ENCODE data around the gene IMP4. TPM values are rescaled to one million over a fixed set of nuclear protein-coding genes. Genes with fewer than 3 reads are reported as not detected.

IMP4 gene
- total and polyA plus RNA-seq, 2 donors (not counting 3 experiments of a cell fraction or from before 2014, with no cell fraction given): 74.0 to 149 TPM

DNA sequence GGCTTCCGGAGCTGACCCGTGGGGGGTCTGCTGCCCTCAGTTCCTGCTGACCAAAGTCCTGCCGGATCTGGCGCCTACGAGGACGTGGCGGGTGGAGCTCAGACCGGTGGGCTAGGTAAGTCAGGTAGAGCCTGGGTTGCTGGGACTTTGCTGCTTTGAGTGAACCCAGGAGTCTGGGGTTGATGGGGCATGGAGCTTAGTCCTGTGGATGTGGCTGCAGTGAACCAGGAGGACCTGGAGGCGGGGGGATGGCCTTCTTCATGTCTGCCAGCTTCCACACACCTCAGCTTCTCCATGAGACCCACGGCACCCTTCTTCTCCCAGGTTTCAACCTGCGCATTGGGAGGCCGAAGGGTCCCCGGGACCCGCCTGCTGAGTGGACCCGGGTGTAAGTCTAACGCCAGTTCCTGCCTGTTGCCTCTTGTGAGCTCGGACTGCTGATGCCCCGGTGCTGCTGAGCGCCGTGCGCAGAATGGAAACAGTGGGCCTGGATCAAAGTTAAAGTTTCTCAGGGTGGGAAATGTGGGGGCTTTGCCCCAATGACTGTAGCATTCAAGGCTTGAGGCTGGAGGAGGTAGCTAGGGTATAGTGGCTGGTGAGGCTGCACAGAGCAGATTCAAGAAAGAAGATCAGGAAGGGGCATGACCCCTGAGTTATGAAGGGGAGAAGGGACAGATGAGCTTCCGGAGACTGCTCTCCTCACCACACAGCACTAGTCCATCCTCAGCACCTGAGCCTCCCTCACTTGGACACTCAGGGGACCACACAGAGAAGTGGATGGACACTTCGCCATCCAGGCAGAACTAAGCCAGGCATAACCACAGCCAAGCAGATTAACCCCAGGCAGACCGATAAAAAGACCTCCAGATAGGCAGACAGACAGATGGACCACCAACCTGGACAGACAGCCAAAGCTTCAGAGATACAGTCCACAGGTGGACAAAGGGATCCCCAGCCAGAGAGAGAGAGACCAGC lies 30.4 kb downstream of the IMP4 start:
- Histone ChIP-seq H3K27me3 (ENCODE audit: control insufficient read depth in 2 of 2, insufficient read depth in 2 of 2, low read length in 2 of 2) (no peaks in the 10 kb centered on the region), H3K36me3 (ENCODE audit: control insufficient read depth in 2 of 2, extremely low read depth in 1 of 2, insufficient read depth in 2 of 2, low read length in 2 of 2) (no peaks in the 10 kb centered on the region), H3K9me3 (replicated peaks; ENCODE audit: control insufficient read depth, insufficient read depth, low read length) (no peaks in the 10 kb centered on the region), H3K27ac (ENCODE audit: insufficient read depth, low read depth, low read length) (peak overlapping the region; percentile 76), H3K9me1 (replicated peaks; ENCODE audit: control insufficient read depth, extremely low read depth, insufficient read depth, low read length) (no peaks in the 10 kb centered on the region), H3K9ac (replicated peaks; ENCODE audit: extremely low read depth, insufficient read depth, low read length) (peak overlapping the region; percentile 82), H3K79me2 (ENCODE audit: control insufficient read depth, insufficient read depth, low read length) (peaks cover 5% of the 10 kb centered on the region), H2AFZ (ENCODE audit: low read depth, low read length) (peak overlapping the region; percentile 97), H3K4me3 (replicated peaks in 1 of 3; ENCODE audit: insufficient read depth in 1 of 3, low read depth in 1 of 3, low read length in 3 of 3) (peak overlapping the region; percentile 47 to 79 (median 72)), H3K4me1 (ENCODE audit: control insufficient read depth, extremely low read depth, insufficient read depth, low read length) (peaks cover 14% of the 10 kb centered on the region), H3K4me2 (ENCODE audit: insufficient read depth, low read length) (peak overlapping the region; percentile 90), H4K20me1 (replicated peaks; ENCODE audit: control insufficient read depth, extremely low read depth, insufficient read depth, low read length) (no peaks in the 10 kb centered on the region)
- TF ChIP-seq MYC (IDR thresholded peaks at IDR 0.05; ENCODE audit: low read depth, low read length): no peak
- TF ChIP-seq EZH2 (IDR thresholded peaks at IDR 0.05; ENCODE audit: borderline replicate concordance, low read depth, low read length, severe bottlenecking): no peak
- TF ChIP-seq FOS (IDR thresholded peaks at IDR 0.05; ENCODE audit: borderline replicate concordance, insufficient read depth, low read length): no peak
- peak in 1 of 2 donors; percentile 2 for TF ChIP-seq CTCF (IDR thresholded peaks at IDR 0.05; ENCODE audit: extremely low read depth in 1 of 2, insufficient read depth in 1 of 2, low read depth in 1 of 2, low read length in 2 of 2)
- TF ChIP-seq, protein P1, sequence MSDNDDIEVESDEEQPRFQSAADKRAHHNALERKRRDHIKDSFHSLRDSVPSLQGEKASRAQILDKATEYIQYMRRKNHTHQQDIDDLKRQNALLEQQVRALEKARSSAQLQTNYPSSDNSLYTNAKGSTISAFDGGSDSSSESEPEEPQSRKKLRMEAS (IDR thresholded peaks at IDR 0.05; ENCODE audit: insufficient read depth, insufficient read length): no peak
- no peak for TF ChIP-seq GATA2 (IDR thresholded peaks at IDR 0.05; ENCODE audit: insufficient read depth, insufficient read length, low read depth, low read length)
- TF ChIP-seq POLR2AphosphoS5 (IDR thresholded peaks at IDR 0.05; ENCODE audit: insufficient read depth, low read depth, low read length): no peak
- TSS peak; percentile 23 for BruUV-seq (replicated peaks)
- dilution Hi-C loops (cut with MboI; ENCODE audit: extremely low pct_ligation_motif_present, low sequenced_read_pairs) (no loop called here), intact Hi-C loops (cut with micrococcal nuclease) (loop anchor here (1.0 to 2.0 kb wide), 3 partner anchors 14 to 31 kb away; partner anchors contain the start of genes IMP4 and PTPN18)
- ChIA-PET POLR2A (no interaction called here), CTCF (interaction anchor here (0.6 to 2.3 kb wide), 7 partner anchors 10 to 424 kb away, joined by 3 to 15 read pairs (median 4); partner anchors contain the start of genes IMP4 and PTPN18)
- no peak for DNase-seq (ENCODE audit: low read depth, low spot score)
- no peak for FAIRE-seq

Data from endothelial cell of umbilical vein (primary cell).